ENCODE measurements around the gene DUSP9. TPM values are rescaled to one million over a fixed set of nuclear protein-coding genes. Genes with fewer than 3 reads are reported as not detected.
"Not testable (repeated sequence)": the region's sequence is repeated elsewhere in the genome, so short reads cannot be mapped to it uniquely, and the experiment has no call there.

The DUSP9 gene
- total RNA-seq, 5 donors from 2014 or later (not counting 1 experiment from before 2014, with no cell fraction given) = 0.13 to 0.19 TPM; not detected in 3

- DNase-seq (no peak), ATAC-seq (replicated peaks in 1 of 4) (peak in 1 of 4 experiments; percentile 33)
- peak within 1 kb of the TSS in 2 of 3 donors; percentile 21 to 58 for H3K4me3 Mint-ChIP-seq
- no peak within 1 kb of the TSS for H3K27ac Mint-ChIP-seq
- Histone ChIP-seq H3K27me3 (replicated peaks in 1 of 2; ENCODE audit: control insufficient read depth in 2 of 2, extremely low read depth in 1 of 2, insufficient read depth in 2 of 2, low read length in 1 of 2) (peaks cover 0 to 39% of the 10 kb centered on the region in 2 experiments), H3K36me3 (ENCODE audit: control insufficient read depth in 2 of 2, extremely low read depth in 1 of 2, insufficient read depth in 1 of 2, low read length in 1 of 2) (no peaks in the 10 kb centered on the region), H3K9me3 (no peaks in the 10 kb centered on the region), H3K27ac (ENCODE audit: low read length) (no peak within 1 kb of the TSS), H3K4me1 (ENCODE audit: control insufficient read depth in 1 of 2, extremely low read depth in 1 of 2, insufficient read depth in 2 of 2, low read length in 2 of 2) (peaks cover 0 to 12% of the 10 kb centered on the region in 2 experiments), H3K4me3 (ENCODE audit: control insufficient read depth in 1 of 2, extremely low read depth in 1 of 2, low read length in 1 of 2) (no peak within 1 kb of the TSS)
- WGBS (ENCODE audit: insufficient coverage) = 18% methylated on average over 56 of the region's 98 CpGs
- H3K36me3 Mint-ChIP-seq = no peaks in the 10 kb centered on the region
- CTCF ChIA-PET = no interaction called here
- peaks cover 28 to 31% of the 10 kb centered on the region in 2 donors for H3K27me3 Mint-ChIP-seq
- H3K9me3 Mint-ChIP-seq = no peaks in the 10 kb centered on the region
- H3K4me1 Mint-ChIP-seq = peaks cover 0 to 7% (median 3%) of the 10 kb centered on the region in 3 donors
- POLR2A ChIA-PET = no interaction called here
Observed at GRCh38 chrX:153673428-153674218, 26.6 kb downstream of the DUSP9 start, which contains the start of gene PNCK. Gene PNCK, minus strand, starts transcription at chrX:153673813. Its CDS starts 737 bp downstream, at chrX:153673076.

GRCh38 chrX:153674219-153674851 is 27.3 kb downstream of the DUSP9 start:
- ChIA-PET CTCF (interaction anchor here in 1 of 2 donors (0.6 kb wide), 1 partner anchor 131 kb away, joined by 3 read pairs; no protein-coding TSS in a partner anchor), POLR2A (no interaction called here)
- H3K9me3 ChIP-seq = no peaks in the 10 kb centered on the region
- DNase-seq = no peak
- H3K36me3 Mint-ChIP-seq = no peaks in the 10 kb centered on the region
- H3K4me1 Mint-ChIP-seq = peaks cover 0 to 7% (median 3%) of the 10 kb centered on the region in 3 donors
- no peak for ATAC-seq (replicated peaks in 1 of 4)
- H3K27ac ChIP-seq (ENCODE audit: low read length) = no peak overlapping the region
- WGBS (ENCODE audit: insufficient coverage) = 76% methylated on average over 8 of the region's 27 CpGs
- no peaks in the 10 kb centered on the region for H3K36me3 ChIP-seq (ENCODE audit: control insufficient read depth in 2 of 2, extremely low read depth in 1 of 2, insufficient read depth in 1 of 2, low read length in 1 of 2)
- no peak overlapping the region for H3K4me3 ChIP-seq (ENCODE audit: control insufficient read depth in 1 of 2, extremely low read depth in 1 of 2, low read length in 1 of 2)
- no peak overlapping the region for H3K27ac Mint-ChIP-seq
- H3K4me3 Mint-ChIP-seq = peak overlapping the region in 2 of 3 donors; percentile 21 to 58
- peaks cover 0 to 39% of the 10 kb centered on the region in 2 experiments for H3K27me3 ChIP-seq (replicated peaks in 1 of 2; ENCODE audit: control insufficient read depth in 2 of 2, extremely low read depth in 1 of 2, insufficient read depth in 2 of 2, low read length in 1 of 2)
- peaks cover 27 to 36% of the 10 kb centered on the region in 2 donors for H3K27me3 Mint-ChIP-seq
- H3K4me1 ChIP-seq (ENCODE audit: control insufficient read depth in 1 of 2, extremely low read depth in 1 of 2, insufficient read depth in 2 of 2, low read length in 2 of 2) = peaks cover 0 to 11% of the 10 kb centered on the region in 2 experiments
- no peaks in the 10 kb centered on the region for H3K9me3 Mint-ChIP-seq

- Histone ChIP-seq H3K9me3 (no peaks in the 10 kb centered on the region), H3K36me3 (ENCODE audit: control insufficient read depth in 2 of 2, extremely low read depth in 1 of 2, insufficient read depth in 1 of 2, low read length in 1 of 2) (no peaks in the 10 kb centered on the region), H3K4me3 (ENCODE audit: control insufficient read depth in 1 of 2, extremely low read depth in 1 of 2, low read length in 1 of 2) (no peak overlapping the region), H3K4me1 (ENCODE audit: control insufficient read depth in 1 of 2, extremely low read depth in 1 of 2, insufficient read depth in 2 of 2, low read length in 2 of 2) (no peaks in the 10 kb centered on the region), H3K27ac (ENCODE audit: low read length) (no peak overlapping the region), H3K27me3 (replicated peaks in 1 of 2; ENCODE audit: control insufficient read depth in 2 of 2, extremely low read depth in 1 of 2, insufficient read depth in 2 of 2, low read length in 1 of 2) (peaks cover 3 to 12% of the 10 kb centered on the region in 2 experiments)
- no peak for ATAC-seq (replicated peaks in 1 of 4)
- no peaks in the 10 kb centered on the region for H3K4me1 Mint-ChIP-seq
- CTCF ChIA-PET = no interaction called here
- 70% methylated on average over 6 of the region's 12 CpGs for WGBS (ENCODE audit: insufficient coverage)
- no peak for DNase-seq
- H3K27ac Mint-ChIP-seq = no peak overlapping the region
- H3K36me3 Mint-ChIP-seq = no peaks in the 10 kb centered on the region
- H3K27me3 Mint-ChIP-seq = peaks cover 3 to 16% of the 10 kb centered on the region in 2 donors
- POLR2A ChIA-PET = no interaction called here
- no peak overlapping the region for H3K4me3 Mint-ChIP-seq
- no peaks in the 10 kb centered on the region for H3K9me3 Mint-ChIP-seq
Observed at GRCh38 chrX:153681175-153681574, 34.2 kb downstream of the DUSP9 start.

GRCh38 chrX:153683486-153683885 is 36.5 kb downstream of the DUSP9 start:
- not testable (repeated sequence) for H3K4me1 Mint-ChIP-seq; H3K4me3 Mint-ChIP-seq; H3K9me3 ChIP-seq; H3K4me1 ChIP-seq (ENCODE audit: control insufficient read depth in 1 of 2, extremely low read depth in 1 of 2, insufficient read depth in 2 of 2, low read length in 2 of 2); H3K36me3 Mint-ChIP-seq; DNase-seq; H3K4me3 ChIP-seq (ENCODE audit: control insufficient read depth in 1 of 2, extremely low read depth in 1 of 2, low read length in 1 of 2); H3K27ac Mint-ChIP-seq; H3K36me3 ChIP-seq (ENCODE audit: control insufficient read depth in 2 of 2, extremely low read depth in 1 of 2, insufficient read depth in 1 of 2, low read length in 1 of 2); H3K9me3 Mint-ChIP-seq; H3K27ac ChIP-seq (ENCODE audit: low read length); ATAC-seq (replicated peaks in 1 of 4)
- ChIA-PET POLR2A (interaction anchor here in 1 of 2 donors (0.6 kb wide), 1 partner anchor 28 kb away, joined by 11 read pairs; no protein-coding TSS in a partner anchor), CTCF (interaction anchor here in 1 of 2 donors (1.0 kb wide), 1 partner anchor 15 kb away, joined by 4 read pairs; no protein-coding TSS in a partner anchor)
- 96% methylated on average over 4 of the region's 8 CpGs for WGBS (ENCODE audit: insufficient coverage)
- H3K27me3 Mint-ChIP-seq = peaks cover 6 to 17% of the 10 kb centered on the region in 2 donors
- H3K27me3 ChIP-seq (replicated peaks in 1 of 2; ENCODE audit: control insufficient read depth in 2 of 2, extremely low read depth in 1 of 2, insufficient read depth in 2 of 2, low read length in 1 of 2) = peaks cover 3 to 22% of the 10 kb centered on the region in 2 experiments

GRCh38 chrX:153684467-153685155 is 37.6 kb downstream of the DUSP9 start:
- ATAC-seq (replicated peaks in 1 of 4) = no peak
- H3K4me1 Mint-ChIP-seq = no peaks in the 10 kb centered on the region
- Histone ChIP-seq H3K4me3 (ENCODE audit: control insufficient read depth in 1 of 2, extremely low read depth in 1 of 2, low read length in 1 of 2) (no peak overlapping the region), H3K27me3 (replicated peaks in 1 of 2; ENCODE audit: control insufficient read depth in 2 of 2, extremely low read depth in 1 of 2, insufficient read depth in 2 of 2, low read length in 1 of 2) (peaks cover 3 to 26% of the 10 kb centered on the region in 2 experiments), H3K4me1 (ENCODE audit: control insufficient read depth in 1 of 2, extremely low read depth in 1 of 2, insufficient read depth in 2 of 2, low read length in 2 of 2) (peaks cover 0 to 4% of the 10 kb centered on the region in 2 experiments), H3K27ac (ENCODE audit: low read length) (no peak overlapping the region), H3K36me3 (ENCODE audit: control insufficient read depth in 2 of 2, extremely low read depth in 1 of 2, insufficient read depth in 1 of 2, low read length in 1 of 2) (no peaks in the 10 kb centered on the region), H3K9me3 (no peaks in the 10 kb centered on the region)
- WGBS (ENCODE audit: insufficient coverage) = 68% methylated on average over 6 of the region's 21 CpGs
- peaks cover 6 to 12% of the 10 kb centered on the region in 2 donors for H3K27me3 Mint-ChIP-seq
- no peak overlapping the region for H3K27ac Mint-ChIP-seq
- ChIA-PET POLR2A (no interaction called here), CTCF (interaction anchor here (0.6 to 1.0 kb wide), 6 partner anchors 13 to 624 kb away, joined by 3 to 8 read pairs (median 4); no protein-coding TSS in a partner anchor)
- no peaks in the 10 kb centered on the region for H3K36me3 Mint-ChIP-seq
- H3K4me3 Mint-ChIP-seq = no peak overlapping the region
- no peak for DNase-seq
- no peaks in the 10 kb centered on the region for H3K9me3 Mint-ChIP-seq

GRCh38 chrX:153685156-153685536 is 38.1 kb downstream of the DUSP9 start:
- H3K9me3 ChIP-seq = no peaks in the 10 kb centered on the region
- Mint-ChIP-seq H3K27me3 (peaks cover 6 to 11% of the 10 kb centered on the region in 2 donors), H3K36me3 (no peaks in the 10 kb centered on the region), H3K9me3 (no peaks in the 10 kb centered on the region), H3K27ac (no peak overlapping the region), H3K4me3 (no peak overlapping the region), H3K4me1 (no peaks in the 10 kb centered on the region)
- 55% methylated on average over 5 of the region's 21 CpGs for WGBS (ENCODE audit: insufficient coverage)
- H3K27me3 ChIP-seq (replicated peaks in 1 of 2; ENCODE audit: control insufficient read depth in 2 of 2, extremely low read depth in 1 of 2, insufficient read depth in 2 of 2, low read length in 1 of 2) = peaks cover 3 to 32% of the 10 kb centered on the region in 2 experiments
- peaks cover 0 to 4% of the 10 kb centered on the region in 2 experiments for H3K4me1 ChIP-seq (ENCODE audit: control insufficient read depth in 1 of 2, extremely low read depth in 1 of 2, insufficient read depth in 2 of 2, low read length in 2 of 2)
- H3K27ac ChIP-seq (ENCODE audit: low read length) = no peak overlapping the region
- no peaks in the 10 kb centered on the region for H3K36me3 ChIP-seq (ENCODE audit: control insufficient read depth in 2 of 2, extremely low read depth in 1 of 2, insufficient read depth in 1 of 2, low read length in 1 of 2)
- ChIA-PET POLR2A (no interaction called here), CTCF (interaction anchor here (0.6 kb wide), 3 partner anchors 14 to 120 kb away, joined by 3 to 4 read pairs (median 3); no protein-coding TSS in a partner anchor)
- no peak overlapping the region for H3K4me3 ChIP-seq (ENCODE audit: control insufficient read depth in 1 of 2, extremely low read depth in 1 of 2, low read length in 1 of 2)
- ATAC-seq (replicated peaks in 1 of 4) = no peak
- DNase-seq = no peak
